ENCODE data around the gene ATG4C. TPM values are rescaled to one million over a fixed set of nuclear protein-coding genes. Genes with fewer than 3 reads are reported as not detected.

The ATG4C gene
- polyA plus RNA-seq, 3 donors from 2014 or later = 8.0 to 13.7 (median 12.0) TPM

DNA sequence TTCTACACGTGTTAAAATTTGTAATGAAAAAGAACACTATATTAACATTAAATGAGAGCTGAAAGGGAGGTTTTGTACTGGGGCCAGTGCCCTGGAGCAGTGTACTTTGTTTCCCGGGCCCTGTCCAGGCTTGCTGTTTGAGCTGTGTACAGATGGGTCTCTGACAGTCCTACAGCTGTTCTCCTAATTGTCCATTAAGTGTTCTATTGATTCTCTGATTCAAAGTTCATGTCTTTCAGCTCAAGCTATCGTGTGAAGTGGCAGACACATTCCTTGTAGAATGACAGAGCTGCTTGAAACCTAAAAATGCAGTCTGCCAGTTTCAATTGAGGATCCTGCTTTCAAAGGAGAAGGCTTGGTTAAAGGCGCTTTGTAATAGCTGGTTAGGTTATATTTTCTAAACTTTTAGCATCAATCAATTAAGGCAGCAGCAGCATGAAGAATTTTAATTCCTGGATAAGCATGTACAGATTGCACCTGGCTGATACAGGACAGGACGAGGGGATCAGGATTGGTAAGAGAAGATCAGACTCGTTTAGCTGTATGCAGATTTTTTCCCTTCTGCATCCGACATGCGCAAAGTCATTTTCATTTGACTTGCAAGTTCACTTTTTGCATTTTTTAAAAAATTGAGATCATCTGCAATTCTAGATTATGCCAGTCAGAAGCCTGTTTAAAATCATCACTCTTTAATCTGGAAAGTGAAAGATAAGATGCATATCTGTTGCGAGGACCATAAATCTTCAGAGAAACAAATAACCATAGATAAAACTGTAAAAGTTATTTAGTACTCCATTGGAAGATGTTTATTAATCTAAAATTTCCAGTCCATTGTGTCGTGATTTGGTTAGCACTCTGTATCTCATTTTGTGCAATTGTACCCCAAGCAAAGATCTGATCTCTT, 98.5 kb downstream of the ATG4C start:
- Mint-ChIP-seq H3K36me3 (no peaks in the 10 kb centered on the region), H3K4me3 (no peak overlapping the region), H3K27ac (no peak overlapping the region), H3K27me3 (ENCODE audit: low read depth in 3 of 3) (peaks cover 0 to 14% (median 4%) of the 10 kb centered on the region in 3 donors), H3K4me1 (no peaks in the 10 kb centered on the region), H3K9me3 (peaks cover 0 to 6% (median 0%) of the 10 kb centered on the region in 6 donors)
- DNase-seq = no peak

DNA sequence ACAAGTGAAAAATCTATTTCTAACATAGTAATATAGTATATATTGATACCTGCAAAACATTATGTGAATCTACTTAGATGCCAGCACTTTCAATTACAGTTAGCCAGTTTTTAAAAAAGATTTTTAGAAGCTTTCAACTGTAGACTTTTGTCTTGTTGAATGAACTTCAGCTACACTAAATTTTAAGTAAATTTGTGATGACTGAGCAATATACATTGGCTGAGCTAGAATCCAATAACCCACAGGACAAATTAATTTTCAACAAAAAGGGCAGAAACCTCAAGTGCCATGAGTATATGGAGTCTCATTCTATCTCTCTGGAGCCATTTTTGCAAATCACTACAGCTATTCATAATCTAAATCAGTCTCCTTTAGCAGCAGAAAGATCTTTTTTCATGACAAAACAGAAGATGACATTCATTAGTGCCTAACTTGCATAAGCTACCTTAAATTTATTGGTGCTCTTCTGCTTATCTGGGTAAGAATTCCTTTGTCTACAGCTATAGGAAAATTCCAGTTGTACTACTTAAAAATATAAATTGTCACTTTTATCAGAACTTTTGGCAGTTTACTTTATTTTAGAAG, 100.3 kb downstream of the ATG4C start:
- no peaks in the 10 kb centered on the region for H3K36me3 Mint-ChIP-seq
- H3K9me3 Mint-ChIP-seq = peaks cover 0 to 5% (median 0%) of the 10 kb centered on the region in 6 donors
- no peaks in the 10 kb centered on the region for H3K4me1 Mint-ChIP-seq
- no peak overlapping the region for H3K27ac Mint-ChIP-seq
- no peak overlapping the region for H3K4me3 Mint-ChIP-seq
- peaks cover 0 to 20% (median 2%) of the 10 kb centered on the region in 3 donors for H3K27me3 Mint-ChIP-seq (ENCODE audit: low read depth in 3 of 3)
- DNase-seq = no peak

DNA sequence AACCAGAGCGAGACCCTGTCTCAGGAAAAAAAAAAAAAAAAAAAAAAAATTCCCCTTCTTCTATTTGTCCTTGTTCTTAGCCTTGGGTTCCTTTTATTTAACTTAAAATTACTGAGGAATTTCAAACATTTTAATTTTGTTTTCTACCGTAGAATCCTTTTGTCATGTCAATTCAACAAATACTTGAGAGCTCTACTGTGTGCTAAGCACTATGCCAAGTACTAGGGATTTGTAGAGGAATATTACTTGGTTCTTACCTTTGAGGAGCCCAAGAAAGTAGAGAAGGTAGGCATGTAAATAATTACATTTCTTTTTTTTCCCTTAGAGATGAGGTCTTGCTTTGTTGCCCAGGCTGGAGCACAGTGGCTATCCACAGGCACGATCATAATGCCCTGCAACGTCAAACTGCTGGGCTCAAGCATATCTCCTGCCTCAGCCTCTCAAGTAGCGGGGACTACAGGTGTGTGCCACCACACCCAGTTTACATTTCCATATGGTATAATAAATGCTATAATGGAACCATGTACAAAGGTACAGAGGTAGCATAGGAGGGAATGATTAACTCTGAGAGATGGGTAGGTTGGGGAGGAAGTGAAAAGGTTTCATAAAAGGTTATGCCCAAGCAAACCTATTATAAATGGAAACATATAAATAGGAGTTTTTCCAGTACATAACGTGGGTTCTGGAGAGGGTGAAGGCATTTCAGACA, 104.0 kb downstream of the ATG4C start:
- no peak for DNase-seq
- Mint-ChIP-seq H3K27me3 (ENCODE audit: low read depth in 3 of 3) (peaks cover 2 to 15% (median 2%) of the 10 kb centered on the region in 3 donors), H3K27ac (no peak overlapping the region), H3K4me3 (no peak overlapping the region), H3K36me3 (no peaks in the 10 kb centered on the region), H3K4me1 (no peaks in the 10 kb centered on the region), H3K9me3 (peaks cover 0 to 5% (median 0%) of the 10 kb centered on the region in 6 donors)

DNA sequence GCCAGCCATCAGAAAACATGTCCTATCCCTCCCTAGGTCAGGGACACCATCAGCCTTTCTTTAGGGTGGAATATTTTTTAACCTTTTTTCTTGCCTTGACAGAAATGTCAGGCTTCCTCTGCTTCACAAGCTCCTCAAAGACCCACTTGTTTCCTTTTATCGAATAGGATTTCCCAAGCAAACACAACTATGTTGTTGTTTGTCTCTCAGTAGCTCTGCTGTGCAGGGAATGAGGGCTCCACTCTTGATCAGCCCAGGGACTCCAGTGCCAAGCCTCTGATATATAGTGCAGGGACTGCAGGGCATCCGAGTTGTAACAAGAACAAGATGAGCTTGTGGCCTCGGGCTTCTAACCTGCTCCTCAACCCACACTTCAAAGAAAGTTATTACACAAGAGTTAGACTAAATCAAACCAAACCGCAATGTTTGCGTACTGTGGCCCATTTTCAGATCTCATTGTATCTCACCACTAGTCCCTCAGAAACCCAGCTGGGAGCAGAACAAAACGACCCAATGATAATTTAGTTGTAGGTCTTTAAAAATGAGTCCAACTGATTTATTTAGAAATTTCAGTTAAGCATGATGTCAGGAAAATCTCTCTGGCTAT, 108.1 kb downstream of the ATG4C start:
- no peak for DNase-seq
- H3K4me3 Mint-ChIP-seq = no peak overlapping the region
- no peak overlapping the region for H3K27ac Mint-ChIP-seq
- peaks cover 2 to 10% (median 5%) of the 10 kb centered on the region in 3 donors for H3K27me3 Mint-ChIP-seq (ENCODE audit: low read depth in 3 of 3)
- no peaks in the 10 kb centered on the region for H3K4me1 Mint-ChIP-seq
- no peaks in the 10 kb centered on the region for H3K36me3 Mint-ChIP-seq
- H3K9me3 Mint-ChIP-seq = no peaks in the 10 kb centered on the region

DNA sequence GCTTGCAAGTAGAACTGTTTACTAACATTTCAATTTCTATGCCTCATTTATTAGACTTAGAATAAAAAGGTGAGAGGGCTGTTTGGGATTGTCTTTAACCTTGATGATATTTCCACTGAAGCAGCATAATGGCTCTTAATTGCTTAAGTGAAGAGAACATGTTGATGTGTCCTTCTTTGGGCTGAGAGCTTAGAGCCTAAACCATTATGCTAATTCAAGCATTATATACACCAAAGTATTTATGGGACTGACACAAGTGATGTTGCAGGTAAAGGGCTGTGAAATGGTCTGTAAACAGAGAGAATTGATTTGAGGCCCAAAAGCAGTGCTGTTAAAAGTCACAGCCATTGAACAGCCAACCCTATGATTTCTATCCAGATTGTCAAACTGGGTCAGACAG, 113.9 kb downstream of the ATG4C start:
- Mint-ChIP-seq H3K36me3 (no peaks in the 10 kb centered on the region), H3K27me3 (ENCODE audit: low read depth in 3 of 3) (peaks cover 0 to 4% (median 3%) of the 10 kb centered on the region in 3 donors), H3K9me3 (no peaks in the 10 kb centered on the region), H3K4me3 (no peak overlapping the region), H3K27ac (no peak overlapping the region), H3K4me1 (no peaks in the 10 kb centered on the region)
- no peak for DNase-seq

DNA sequence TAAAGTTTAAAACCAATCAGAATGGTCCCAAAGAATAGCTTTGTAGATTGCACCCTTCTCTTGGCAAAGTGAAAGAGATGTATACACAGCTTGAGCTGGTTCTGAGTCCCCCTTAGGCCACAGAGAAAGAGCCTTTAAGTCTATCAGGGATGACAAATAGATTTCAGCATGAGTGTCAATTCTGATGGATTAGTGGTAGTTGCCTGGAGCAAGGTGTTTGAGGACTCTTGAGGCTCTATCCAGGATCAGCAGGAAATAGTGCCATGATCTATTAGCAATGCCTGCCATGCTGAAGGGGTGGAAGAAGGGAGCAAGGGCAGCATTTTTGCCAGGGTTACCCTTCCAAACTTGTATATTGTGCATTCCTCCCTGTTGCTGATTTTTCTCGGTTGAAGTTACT, 116.6 kb downstream of the ATG4C start:
- Mint-ChIP-seq H3K36me3 (no peaks in the 10 kb centered on the region), H3K27ac (no peak overlapping the region), H3K27me3 (ENCODE audit: low read depth in 3 of 3) (peaks cover 0 to 2% (median 0%) of the 10 kb centered on the region in 3 donors), H3K4me1 (no peaks in the 10 kb centered on the region), H3K4me3 (no peak overlapping the region), H3K9me3 (no peaks in the 10 kb centered on the region)
- no peak for DNase-seq

DNA sequence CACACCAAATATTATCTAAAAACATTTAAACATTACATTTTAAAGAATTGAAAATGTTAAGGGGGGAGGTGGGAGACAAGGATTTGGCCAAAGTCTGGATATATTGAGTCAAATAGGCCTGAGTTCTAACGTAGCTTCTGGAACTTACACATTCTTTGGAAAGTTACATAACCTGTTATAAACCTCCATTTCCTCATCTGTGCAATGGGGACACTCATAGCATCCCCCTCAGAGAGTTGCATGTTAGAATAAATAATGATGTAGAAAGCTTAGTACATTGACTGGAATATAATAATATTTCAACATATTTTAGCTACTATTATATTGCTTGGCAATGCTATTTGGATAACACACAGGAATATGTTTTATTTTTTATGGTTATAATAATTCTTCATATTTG, 117.7 kb downstream of the ATG4C start:
- no peak overlapping the region for H3K4me3 Mint-ChIP-seq
- peaks cover 0 to 2% (median 0%) of the 10 kb centered on the region in 3 donors for H3K27me3 Mint-ChIP-seq (ENCODE audit: low read depth in 3 of 3)
- H3K27ac Mint-ChIP-seq = no peak overlapping the region
- no peak for DNase-seq
- no peaks in the 10 kb centered on the region for H3K36me3 Mint-ChIP-seq
- H3K9me3 Mint-ChIP-seq = no peaks in the 10 kb centered on the region
- no peaks in the 10 kb centered on the region for H3K4me1 Mint-ChIP-seq

DNA sequence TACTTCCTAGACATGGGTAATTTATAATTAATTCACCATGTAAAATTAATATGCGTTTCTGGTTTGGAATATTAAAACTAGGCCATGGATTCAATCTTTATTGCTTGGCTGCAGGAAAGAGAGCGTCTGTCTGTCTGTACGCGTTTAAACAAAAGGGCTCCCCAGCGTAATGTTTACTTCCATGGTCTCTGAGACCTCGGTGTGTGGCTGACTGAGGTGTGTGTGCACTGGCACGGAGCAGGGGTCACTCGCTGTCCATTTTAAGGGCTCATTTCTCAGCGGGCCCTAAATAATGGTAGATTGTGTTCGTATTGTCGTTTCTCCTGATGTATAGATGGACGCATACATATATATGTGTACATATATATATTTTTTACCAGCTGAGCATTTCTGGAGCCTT, 119.6 kb downstream of the ATG4C start:
- H3K27me3 Mint-ChIP-seq (ENCODE audit: low read depth in 3 of 3) = peaks cover 0 to 4% (median 0%) of the 10 kb centered on the region in 3 donors
- H3K4me3 Mint-ChIP-seq = no peak overlapping the region
- H3K9me3 Mint-ChIP-seq = no peaks in the 10 kb centered on the region
- H3K4me1 Mint-ChIP-seq = no peaks in the 10 kb centered on the region
- no peaks in the 10 kb centered on the region for H3K36me3 Mint-ChIP-seq
- DNase-seq = no peak
- no peak overlapping the region for H3K27ac Mint-ChIP-seq

DNA sequence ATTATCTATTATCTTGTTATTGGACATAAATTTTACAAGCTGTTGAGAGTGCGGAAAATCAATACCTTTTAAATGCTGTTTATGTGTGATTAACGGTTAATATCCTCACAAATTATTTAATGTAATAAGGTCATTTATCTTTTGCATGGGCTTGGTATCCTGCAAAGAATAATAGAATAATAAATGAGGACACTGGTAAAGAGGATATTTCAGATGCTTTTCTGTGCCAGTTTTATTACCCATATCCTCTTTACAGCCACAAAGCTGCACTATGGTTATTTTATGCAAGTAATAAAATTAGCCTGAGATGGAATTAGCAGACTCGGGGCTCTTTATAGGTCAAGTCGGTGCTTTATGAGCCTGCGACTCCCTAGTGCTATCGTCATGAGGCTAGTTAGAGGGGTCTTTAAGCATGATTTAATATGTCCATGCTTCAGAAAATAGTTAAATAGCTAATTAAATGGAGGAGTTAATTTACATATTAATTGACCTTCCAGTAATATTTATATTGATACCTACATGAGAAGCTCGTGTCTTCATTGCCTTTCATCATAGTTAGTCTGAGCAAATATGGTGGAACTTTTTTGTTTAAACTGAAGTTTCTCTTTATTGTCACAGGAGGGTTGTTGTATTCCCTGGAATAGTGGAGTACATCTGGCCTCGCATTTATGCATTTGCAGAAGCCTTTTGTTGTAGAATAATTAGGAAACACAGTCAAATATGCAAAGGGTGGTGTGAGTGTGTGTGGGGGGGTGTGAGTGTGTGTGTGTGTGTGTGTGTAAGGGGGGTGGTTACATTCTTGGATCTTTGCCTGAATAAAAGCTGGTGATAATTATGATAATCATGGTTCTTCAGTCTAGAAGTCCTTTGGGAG, 120.3 kb downstream of the ATG4C start:
- H3K27ac Mint-ChIP-seq = no peak overlapping the region
- H3K36me3 Mint-ChIP-seq = no peaks in the 10 kb centered on the region
- no peaks in the 10 kb centered on the region for H3K4me1 Mint-ChIP-seq
- H3K9me3 Mint-ChIP-seq = no peaks in the 10 kb centered on the region
- peaks cover 0 to 4% (median 0%) of the 10 kb centered on the region in 3 donors for H3K27me3 Mint-ChIP-seq (ENCODE audit: low read depth in 3 of 3)
- no peak overlapping the region for H3K4me3 Mint-ChIP-seq
- DNase-seq = no peak

DNA sequence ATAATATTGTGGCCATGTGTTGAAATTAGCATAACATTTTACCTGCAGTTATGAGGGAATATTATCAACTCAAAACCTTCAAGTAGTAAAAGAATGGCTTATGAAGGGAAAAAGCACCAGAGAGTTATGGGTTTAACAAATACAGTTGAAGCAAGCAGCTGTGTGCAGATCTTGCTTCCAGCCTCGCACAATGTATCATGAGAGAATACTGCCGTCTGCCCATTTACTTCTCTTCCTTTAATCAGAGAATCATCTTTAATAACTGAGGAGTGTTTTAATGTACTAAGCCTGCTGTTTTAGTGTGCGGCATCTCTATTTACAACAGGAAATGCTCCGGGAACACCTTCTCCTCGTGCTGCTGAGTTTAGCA, 120.9 kb downstream of the ATG4C start:
- Mint-ChIP-seq H3K4me1 (no peaks in the 10 kb centered on the region), H3K9me3 (no peaks in the 10 kb centered on the region), H3K36me3 (no peaks in the 10 kb centered on the region), H3K4me3 (no peak overlapping the region), H3K27ac (no peak overlapping the region), H3K27me3 (ENCODE audit: low read depth in 3 of 3) (peaks cover 0 to 4% (median 0%) of the 10 kb centered on the region in 3 donors)
- no peak for DNase-seq

DNA sequence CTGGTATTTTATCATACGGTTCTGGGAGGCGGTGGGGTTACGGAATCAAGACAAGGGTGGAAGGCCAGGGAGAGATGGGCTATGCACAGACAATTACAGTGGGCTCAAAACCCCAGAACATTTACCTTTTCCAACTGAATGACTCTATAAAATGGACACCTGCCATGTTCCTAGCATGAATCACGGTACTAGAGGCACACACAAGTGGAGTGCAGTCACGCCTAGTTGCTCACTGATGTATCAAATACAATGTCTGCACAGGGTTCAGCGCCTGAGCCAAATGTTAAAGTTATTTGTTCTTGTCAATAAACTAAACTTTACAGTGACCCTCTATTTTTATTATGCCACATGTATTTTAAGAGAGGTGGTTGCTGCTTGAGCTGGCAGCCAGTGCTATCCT, 121.4 kb downstream of the ATG4C start:
- no peak for DNase-seq
- H3K36me3 Mint-ChIP-seq = no peaks in the 10 kb centered on the region
- no peak overlapping the region for H3K4me3 Mint-ChIP-seq
- no peaks in the 10 kb centered on the region for H3K4me1 Mint-ChIP-seq
- H3K9me3 Mint-ChIP-seq = no peaks in the 10 kb centered on the region
- H3K27ac Mint-ChIP-seq = no peak overlapping the region
- H3K27me3 Mint-ChIP-seq (ENCODE audit: low read depth in 3 of 3) = peaks cover 0 to 4% (median 0%) of the 10 kb centered on the region in 3 donors

DNA sequence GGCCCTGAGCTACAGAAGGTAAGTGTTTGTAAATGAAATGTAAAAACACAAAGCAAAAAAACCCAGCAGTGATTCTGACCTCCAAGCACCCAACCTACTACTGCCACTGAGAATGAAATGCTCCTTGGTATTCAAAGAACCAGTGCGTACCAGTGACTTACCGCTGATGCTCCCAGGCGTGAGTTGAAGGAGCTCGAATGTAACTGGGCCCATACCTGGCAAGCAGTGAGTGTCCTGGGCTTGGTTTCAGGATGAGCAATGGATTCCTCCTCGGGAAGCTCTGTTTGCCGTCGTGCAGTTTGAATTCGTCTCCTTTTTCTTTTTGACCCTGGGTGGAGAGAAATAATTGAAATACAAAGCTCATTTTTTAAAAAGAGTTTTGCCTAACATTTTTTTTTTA, 121.9 kb downstream of the ATG4C start:
- Mint-ChIP-seq H3K36me3 (no peaks in the 10 kb centered on the region), H3K9me3 (peaks cover 0 to 4% (median 0%) of the 10 kb centered on the region in 6 donors), H3K4me1 (no peaks in the 10 kb centered on the region), H3K4me3 (no peak overlapping the region), H3K27me3 (ENCODE audit: low read depth in 3 of 3) (peaks cover 0 to 4% (median 0%) of the 10 kb centered on the region in 3 donors), H3K27ac (no peak overlapping the region)
- DNase-seq = no peak

DNA sequence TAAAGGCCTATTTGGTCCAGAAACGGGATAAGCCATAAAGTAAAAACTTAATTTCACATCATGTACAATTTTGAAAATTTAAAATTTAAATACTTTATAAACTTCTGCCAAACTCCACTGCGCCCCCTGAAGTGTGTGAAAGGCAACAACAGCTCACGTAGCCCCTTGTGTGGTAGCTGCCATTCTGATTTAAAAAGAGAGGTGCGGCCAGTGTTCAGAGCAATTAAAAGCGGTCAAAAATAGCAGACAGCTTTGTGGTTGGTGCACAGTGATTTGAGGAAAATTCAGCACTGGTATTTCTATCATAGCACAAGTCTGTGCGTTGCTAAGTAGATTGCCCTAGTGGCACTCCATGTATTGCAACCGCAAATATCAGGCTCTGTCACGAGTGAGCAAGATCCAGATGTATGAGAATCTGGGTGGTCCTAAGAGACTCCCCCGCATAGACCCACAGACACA, 122.5 kb downstream of the ATG4C start:
- no peaks in the 10 kb centered on the region for H3K4me1 Mint-ChIP-seq
- no peak overlapping the region for H3K27ac Mint-ChIP-seq
- H3K4me3 Mint-ChIP-seq = no peak overlapping the region
- peaks cover 0 to 4% (median 0%) of the 10 kb centered on the region in 6 donors for H3K9me3 Mint-ChIP-seq
- peaks cover 0 to 4% (median 0%) of the 10 kb centered on the region in 3 donors for H3K27me3 Mint-ChIP-seq (ENCODE audit: low read depth in 3 of 3)
- DNase-seq = no peak
- no peaks in the 10 kb centered on the region for H3K36me3 Mint-ChIP-seq

Measured in immature natural killer cell (primary cell).